Measurements from ENCODE around the gene IDH3A.

DNA sequence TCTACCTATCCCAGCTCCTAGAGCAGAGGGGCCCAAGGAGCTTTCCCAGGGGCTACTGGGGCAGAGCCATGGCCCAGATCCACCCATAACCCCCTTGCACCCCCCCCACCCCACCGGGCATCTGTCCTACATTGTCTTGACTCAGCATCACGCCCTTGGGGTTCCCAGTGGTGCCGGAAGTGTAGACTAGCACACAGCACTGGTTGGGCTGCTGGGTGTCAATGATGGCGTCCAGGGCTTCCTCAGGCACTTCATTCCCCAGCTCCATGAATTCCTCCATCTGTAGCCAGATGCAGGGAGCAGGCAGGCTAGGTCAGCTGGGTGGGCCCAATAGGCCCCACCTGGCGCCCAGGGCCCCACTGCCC is 33.2 kb downstream of the IDH3A start:
- no peak for TF ChIP-seq POLR2A (IDR thresholded peaks at IDR 0.05)
- no peak for TF ChIP-seq CTCF (IDR thresholded peaks at IDR 0.05 in 8 of 11, conservative IDR thresholded peaks at IDR 0.05 in 3 of 11)
- TF ChIP-seq POLR2AphosphoS5 (IDR thresholded peaks at IDR 0.05): no peak

Data from spleen (tissue), 7 donors.